Body of pancreas (tissue), 4 donors: ENCODE results near the gene RAB12. TPM values are rescaled to one million over a fixed set of nuclear protein-coding genes. Genes with fewer than 3 reads are reported as not detected.

Experiments
- ATAC-seq: fragments of 150-250 bp; one replicate; pipeline ENCODE4 v1.9.1; 2016
- DNase-seq, 4 donors: peaks; one replicate each; pipeline ENCODE4 v3.0.0-alpha.2; 2019
- H3K27ac ChIP-seq, 4 donors: fragments of 200-600 bp; sonication (generic); 1 replicate in 3 of 4; 2 replicates in 1 of 4; pipeline versions ENCODE4 v1.5.1 to v1.6.1; 2016 to 2019; ENCODE audit warnings: mild to moderate bottlenecking in 1 of 4, mixed read lengths in 1 of 4, moderate library complexity in 1 of 4
- H3K27me3 ChIP-seq, 2 donors: fragments of 200-600 bp; sonication (generic); one replicate each; pipeline ENCODE4 v1.6.0; 2016; ENCODE audit warnings: mild to moderate bottlenecking in 1 of 2
- H3K36me3 ChIP-seq, 2 donors: fragments of 200-600 bp; sonication (generic); replicated peaks in 1 of 2; 2 replicates each; pipeline ENCODE4 v1.5.1; 2016; ENCODE audit warnings: low read depth in 2 of 2; ENCODE audit not compliant: insufficient read depth in 1 of 2
- H3K4me1 ChIP-seq: fragments of 200-600 bp; sonication (generic); one replicate; pipeline ENCODE4 v1.6.0; 2016
- H3K4me3 ChIP-seq, 2 donors: fragments of 200-600 bp; sonication (generic); 1 replicate in 1 of 2; 2 replicates in 1 of 2; pipeline ENCODE4 v1.5.1; 2016 to 2019
- H3K9me3 ChIP-seq, 3 donors: fragments of 200-600 bp; sonication (generic); 1 replicate in 2 of 3; 2 replicates in 1 of 3; pipeline ENCODE4 v1.5.1; 2016
- POLR2A ChIP-seq, 3 donors: fragments of 450-650 bp; IDR thresholded peaks; one replicate each; pipeline ENCODE4 v1.6.1; 2016; ENCODE audit warnings: antibody characterized with exemption in 3 of 3, mild to moderate bottlenecking in 2 of 3
- WGBS, 2 donors: methylation state at CpG; one replicate each; pipeline ENCODE4 v1.1.5; 2017; 5-methylcytosine and 5-hydroxymethylcytosine counted together
- intact Hi-C: fragments of 100-400 bp; cut with DNase I; formaldehyde crosslinking; loops from one replicate; pipeline ENCODE4 v1.15.1; 2023
- total RNA-seq, 2 donors: library from RNA; depleted of rRNA; stranded (reverse); fragments of >200 nt; gene quantifications; one replicate each; pipeline ENCODE4 v1.1.0, GENCODE V29; 2016
- TF ChIP-seq, protein P1 (sequence below), 7 experiments: fragments of 450-650 bp in 4 of 7; fragments of 200-600 bp in 3 of 7; sonication (generic) in 3 of 7; IDR thresholded peaks; one replicate each; pipeline ENCODE4 v1.5.1; 2016 to 2019; ENCODE audit warnings: antibody characterized with exemption in 7 of 7

The RAB12 gene
- total RNA-seq, 2 donors from 2014 or later: 18.9 to 26.7 TPM

- Histone ChIP-seq H3K27ac (no peak overlapping the region), H3K36me3 (no peaks in the 10 kb centered on the region)
- ATAC-seq: no peak
Observed at GRCh38 chr18:8595445-8595844, 13.8 kb upstream of the RAB12 start.

GRCh38 chr18:8601277-8602032 lies 7.8 kb upstream of the RAB12 start:
- H3K36me3 ChIP-seq: no peaks in the 10 kb centered on the region
- no peak for DNase-seq
- no peak for ATAC-seq
- intact Hi-C loops: no loop called here
- no peak overlapping the region for H3K27ac ChIP-seq
- H3K9me3 ChIP-seq: no peaks in the 10 kb centered on the region
- no peak for TF ChIP-seq POLR2A (IDR thresholded peaks at IDR 0.05)
- TF ChIP-seq, protein P1, sequence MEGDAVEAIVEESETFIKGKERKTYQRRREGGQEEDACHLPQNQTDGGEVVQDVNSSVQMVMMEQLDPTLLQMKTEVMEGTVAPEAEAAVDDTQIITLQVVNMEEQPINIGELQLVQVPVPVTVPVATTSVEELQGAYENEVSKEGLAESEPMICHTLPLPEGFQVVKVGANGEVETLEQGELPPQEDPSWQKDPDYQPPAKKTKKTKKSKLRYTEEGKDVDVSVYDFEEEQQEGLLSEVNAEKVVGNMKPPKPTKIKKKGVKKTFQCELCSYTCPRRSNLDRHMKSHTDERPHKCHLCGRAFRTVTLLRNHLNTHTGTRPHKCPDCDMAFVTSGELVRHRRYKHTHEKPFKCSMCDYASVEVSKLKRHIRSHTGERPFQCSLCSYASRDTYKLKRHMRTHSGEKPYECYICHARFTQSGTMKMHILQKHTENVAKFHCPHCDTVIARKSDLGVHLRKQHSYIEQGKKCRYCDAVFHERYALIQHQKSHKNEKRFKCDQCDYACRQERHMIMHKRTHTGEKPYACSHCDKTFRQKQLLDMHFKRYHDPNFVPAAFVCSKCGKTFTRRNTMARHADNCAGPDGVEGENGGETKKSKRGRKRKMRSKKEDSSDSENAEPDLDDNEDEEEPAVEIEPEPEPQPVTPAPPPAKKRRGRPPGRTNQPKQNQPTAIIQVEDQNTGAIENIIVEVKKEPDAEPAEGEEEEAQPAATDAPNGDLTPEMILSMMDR (IDR thresholded peaks at IDR 0.05): no peak
- H3K4me3 ChIP-seq: no peak overlapping the region
- WGBS, 2 donors: 46 to 52% methylated on average over 6 of the region's 6 CpGs
- H3K4me1 ChIP-seq: no peaks in the 10 kb centered on the region
- no peaks in the 10 kb centered on the region for H3K27me3 ChIP-seq

More at GRCh38 chr18:8595445-8595844, 13.8 kb upstream of the RAB12 start:
- intact Hi-C loops: no loop called here
- H3K9me3 ChIP-seq: no peaks in the 10 kb centered on the region
- DNase-seq: no peak
- TF ChIP-seq, protein P1 (IDR thresholded peaks at IDR 0.05): no peak
- TF ChIP-seq POLR2A (IDR thresholded peaks at IDR 0.05): no peak
- no peaks in the 10 kb centered on the region for H3K27me3 ChIP-seq
- WGBS, 2 donors: 80 to 82% methylated on average over 6 of the region's 6 CpGs
- H3K4me3 ChIP-seq: no peak overlapping the region
- H3K4me1 ChIP-seq: no peaks in the 10 kb centered on the region

DNA sequence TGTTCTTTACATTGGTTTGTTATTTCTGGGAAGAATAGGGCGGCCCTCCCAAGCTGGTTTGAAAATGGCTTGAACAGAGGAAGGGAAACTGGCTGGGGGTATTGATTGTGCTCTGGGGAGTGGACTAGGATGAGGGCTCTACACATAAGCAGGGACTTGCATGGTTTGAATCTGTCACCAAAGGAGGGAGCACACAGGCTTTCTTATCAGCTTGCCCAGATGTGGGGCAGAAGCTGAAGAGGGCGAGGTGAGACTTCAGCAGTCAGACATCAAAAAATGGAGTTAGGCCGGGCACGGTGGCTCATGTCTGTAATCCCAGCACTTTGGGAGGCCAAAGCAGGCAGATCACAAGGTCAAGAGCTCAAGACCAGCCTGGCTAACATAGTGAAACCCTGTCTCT lies 7.2 kb upstream of the RAB12 start:
- no peak for TF ChIP-seq POLR2A (IDR thresholded peaks at IDR 0.05)
- TF ChIP-seq, protein P1 (IDR thresholded peaks at IDR 0.05): no peak
- no peak for ATAC-seq
- intact Hi-C loops: no loop called here

GRCh38 chr18:8602557-8602956 lies 6.7 kb upstream of the RAB12 start:
- ATAC-seq (no peak), DNase-seq (no peak)
- Histone ChIP-seq H3K27me3 (no peaks in the 10 kb centered on the region), H3K9me3 (no peaks in the 10 kb centered on the region), H3K4me3 (no peak overlapping the region), H3K27ac (no peak overlapping the region), H3K4me1 (no peaks in the 10 kb centered on the region), H3K36me3 (no peaks in the 10 kb centered on the region)
- intact Hi-C loops: no loop called here
- 81 to 95% methylated on average over 2 of the region's 2 CpGs for WGBS, 2 donors
- TF ChIP-seq POLR2A (IDR thresholded peaks at IDR 0.05): no peak
- TF ChIP-seq, protein P1 (IDR thresholded peaks at IDR 0.05): no peak

More for the DNA sequence above, 7.2 kb upstream of the RAB12 start:
- H3K4me1 ChIP-seq: no peaks in the 10 kb centered on the region
- H3K36me3 ChIP-seq: no peaks in the 10 kb centered on the region
- H3K9me3 ChIP-seq: no peaks in the 10 kb centered on the region
- H3K27me3 ChIP-seq: no peaks in the 10 kb centered on the region
- no peak overlapping the region for H3K27ac ChIP-seq
- no peak overlapping the region for H3K4me3 ChIP-seq
- no peak for DNase-seq
- WGBS, 2 donors: 53 to 73% methylated on average over 4 of the region's 4 CpGs
